ENCODE measurements around the gene SOX6.

The SOX6 gene

GRCh38 chr11:16347928-16348685 is 8.2 kb downstream of the SOX6 start:
- H3K36me3 Mint-ChIP-seq = no peaks in the 10 kb centered on the region
- no peak overlapping the region for H3K4me3 Mint-ChIP-seq
- no peaks in the 10 kb centered on the region for H3K4me1 Mint-ChIP-seq
- no peaks in the 10 kb centered on the region for H3K9me3 Mint-ChIP-seq
- H3K27ac Mint-ChIP-seq = no peak overlapping the region
- H3K27me3 Mint-ChIP-seq = no peaks in the 10 kb centered on the region

DNA sequence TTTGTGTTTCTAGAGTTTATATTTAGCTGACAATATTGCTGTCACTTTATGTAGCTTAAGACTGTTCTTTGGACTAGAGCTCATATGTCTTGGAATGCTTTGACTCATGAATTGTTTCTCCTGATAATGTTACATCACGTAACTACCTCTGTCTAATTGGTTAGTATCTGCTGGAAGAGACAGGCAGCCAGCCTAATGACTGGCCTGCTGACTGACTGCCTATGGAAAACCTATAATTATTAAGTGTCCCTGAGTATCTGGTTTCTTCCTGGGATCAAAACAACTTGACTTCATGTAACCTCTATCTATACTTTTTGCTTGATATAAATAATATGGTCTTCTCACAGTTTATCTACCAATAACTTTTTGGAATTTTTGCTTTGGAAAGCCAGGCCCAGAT is 9.4 kb downstream of the SOX6 start:
- no peaks in the 10 kb centered on the region for H3K9me3 Mint-ChIP-seq
- no peak overlapping the region for H3K27ac Mint-ChIP-seq
- H3K4me1 Mint-ChIP-seq = no peaks in the 10 kb centered on the region
- H3K27me3 Mint-ChIP-seq = no peaks in the 10 kb centered on the region
- no peak overlapping the region for H3K4me3 Mint-ChIP-seq
- no peaks in the 10 kb centered on the region for H3K36me3 Mint-ChIP-seq

- no peaks in the 10 kb centered on the region for H3K36me3 Mint-ChIP-seq
- no peaks in the 10 kb centered on the region for H3K27me3 Mint-ChIP-seq
- no peaks in the 10 kb centered on the region for H3K9me3 Mint-ChIP-seq
- H3K4me1 Mint-ChIP-seq = no peaks in the 10 kb centered on the region
- no peak overlapping the region for H3K27ac Mint-ChIP-seq
- H3K4me3 Mint-ChIP-seq = no peak overlapping the region
These were observed 14.5 kb downstream of the SOX6 start for GRCh38 chr11:16341853-16342252.

DNA sequence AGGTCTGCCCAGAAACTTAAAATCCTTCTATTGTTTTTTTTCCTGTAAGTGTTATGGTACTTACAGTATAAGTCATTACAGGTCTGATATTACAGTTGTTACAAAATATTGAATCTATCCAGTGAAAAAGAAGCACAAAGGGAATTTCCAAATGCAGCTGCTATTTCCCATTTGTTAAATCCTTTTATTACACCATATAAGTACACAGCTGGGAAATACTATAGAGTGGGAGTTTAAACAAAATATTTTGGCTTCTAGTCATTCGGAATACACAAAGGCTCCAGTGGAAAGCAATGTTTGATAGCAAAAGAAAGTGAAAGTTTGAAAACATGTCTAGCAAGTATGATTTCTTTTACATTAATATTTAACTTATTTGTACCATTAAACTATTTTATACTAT is 18.0 kb downstream of the SOX6 start:
- Mint-ChIP-seq H3K4me1 (no peaks in the 10 kb centered on the region), H3K4me3 (no peak overlapping the region), H3K27me3 (no peaks in the 10 kb centered on the region), H3K9me3 (no peaks in the 10 kb centered on the region), H3K36me3 (no peaks in the 10 kb centered on the region), H3K27ac (no peak overlapping the region)

- H3K4me1 Mint-ChIP-seq = no peaks in the 10 kb centered on the region
- H3K36me3 Mint-ChIP-seq = no peaks in the 10 kb centered on the region
- H3K27me3 Mint-ChIP-seq = no peaks in the 10 kb centered on the region
- no peaks in the 10 kb centered on the region for H3K9me3 Mint-ChIP-seq
- H3K4me3 Mint-ChIP-seq = no peak overlapping the region
- no peak overlapping the region for H3K27ac Mint-ChIP-seq
These were observed 18.7 kb downstream of the SOX6 start for GRCh38 chr11:16337421-16338213.

DNA sequence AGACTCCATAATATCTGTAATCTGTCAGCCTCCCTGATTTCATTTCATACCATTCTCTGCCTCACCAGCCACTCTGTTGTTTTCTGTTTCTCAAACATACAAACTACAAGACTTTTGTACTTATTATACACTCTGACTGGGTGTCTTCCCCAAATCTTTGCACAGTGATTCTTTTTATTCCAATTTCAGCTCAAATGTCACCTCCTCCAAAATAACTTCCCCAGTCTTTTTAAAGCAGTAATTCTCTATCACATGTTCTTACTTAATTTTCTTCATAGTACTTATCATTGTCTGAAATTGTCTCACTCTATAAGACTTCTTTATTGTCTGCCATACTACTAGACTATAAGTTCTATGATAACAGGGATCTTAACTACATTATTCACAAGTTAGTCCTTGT is 19.6 kb downstream of the SOX6 start:
- H3K27me3 Mint-ChIP-seq = no peaks in the 10 kb centered on the region
- H3K4me3 Mint-ChIP-seq = no peak overlapping the region
- H3K36me3 Mint-ChIP-seq = no peaks in the 10 kb centered on the region
- no peaks in the 10 kb centered on the region for H3K4me1 Mint-ChIP-seq
- no peak overlapping the region for H3K27ac Mint-ChIP-seq
- no peaks in the 10 kb centered on the region for H3K9me3 Mint-ChIP-seq

- no peaks in the 10 kb centered on the region for H3K4me1 Mint-ChIP-seq
- no peak overlapping the region for H3K4me3 Mint-ChIP-seq
- no peaks in the 10 kb centered on the region for H3K36me3 Mint-ChIP-seq
- H3K27me3 Mint-ChIP-seq = no peaks in the 10 kb centered on the region
- H3K9me3 Mint-ChIP-seq = no peaks in the 10 kb centered on the region
- H3K27ac Mint-ChIP-seq = no peak overlapping the region
These were observed 20.1 kb downstream of the SOX6 start for GRCh38 chr11:16336204-16336603.

DNA sequence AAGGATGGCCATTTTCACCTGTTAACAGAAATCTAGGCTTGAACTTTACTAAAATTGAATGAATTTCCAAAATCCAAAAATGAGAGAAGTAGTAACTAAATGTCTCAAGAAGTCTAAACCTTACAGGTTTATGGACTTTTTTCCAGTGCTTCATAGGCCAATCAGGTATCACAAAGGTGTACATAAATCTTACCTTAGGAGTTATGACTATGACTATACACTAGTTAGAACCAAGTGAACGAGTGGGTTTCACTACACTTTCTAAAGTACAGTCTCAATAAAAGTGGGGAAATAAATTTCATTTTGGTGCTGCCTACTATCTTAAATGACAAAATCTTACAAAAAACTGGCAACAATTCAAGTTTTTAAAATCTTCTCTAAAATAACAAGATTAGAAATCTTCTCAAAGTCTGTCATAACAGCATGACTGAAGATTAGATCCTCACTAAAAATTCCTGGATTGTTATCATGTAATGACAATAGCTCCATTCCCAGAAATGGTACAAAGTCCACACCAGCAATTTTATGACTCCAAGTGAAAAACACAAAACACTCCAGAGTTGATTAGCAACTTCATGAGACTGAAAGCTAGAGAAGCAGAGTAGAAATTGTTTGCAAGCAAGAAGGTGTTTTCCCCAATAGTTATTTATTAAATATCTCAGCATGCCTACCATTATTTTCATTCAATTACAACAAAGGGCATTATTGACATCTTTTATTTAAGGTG is 20.9 kb downstream of the SOX6 start:
- Mint-ChIP-seq H3K9me3 (no peaks in the 10 kb centered on the region), H3K4me1 (no peaks in the 10 kb centered on the region), H3K4me3 (no peak overlapping the region), H3K27me3 (no peaks in the 10 kb centered on the region), H3K36me3 (no peaks in the 10 kb centered on the region), H3K27ac (no peak overlapping the region)

GRCh38 chr11:16326679-16327297 is 29.6 kb downstream of the SOX6 start:
- Mint-ChIP-seq H3K4me1 (no peaks in the 10 kb centered on the region), H3K27me3 (no peaks in the 10 kb centered on the region), H3K4me3 (no peak overlapping the region), H3K9me3 (peaks cover 8% of the 10 kb centered on the region), H3K36me3 (no peaks in the 10 kb centered on the region), H3K27ac (no peak overlapping the region)

DNA sequence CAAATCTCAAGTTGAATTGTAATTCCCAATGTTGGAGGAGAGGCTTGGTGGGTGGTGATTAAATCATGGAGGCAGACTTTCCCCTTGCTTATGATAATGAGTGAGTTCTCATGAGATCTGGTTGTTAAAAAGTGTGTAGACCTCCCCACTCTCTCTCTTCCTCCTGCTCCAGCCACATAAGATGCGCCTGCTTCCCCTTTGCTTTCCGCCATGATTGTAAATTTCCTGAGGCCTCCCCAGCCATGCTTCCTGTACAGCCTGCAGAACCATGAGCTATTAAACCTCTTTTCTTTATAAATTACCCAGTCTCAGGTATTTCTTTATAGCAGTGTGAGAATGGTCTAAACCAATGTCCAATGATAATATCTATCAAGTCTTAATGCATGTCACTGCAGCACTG is 34.2 kb downstream of the SOX6 start:
- no peak overlapping the region for H3K27ac Mint-ChIP-seq
- no peaks in the 10 kb centered on the region for H3K36me3 Mint-ChIP-seq
- peaks cover 13% of the 10 kb centered on the region for H3K9me3 Mint-ChIP-seq

GRCh38 chr11:16321148-16321547 is 35.2 kb downstream of the SOX6 start:
- no peaks in the 10 kb centered on the region for H3K4me1 Mint-ChIP-seq
- H3K27me3 Mint-ChIP-seq = no peaks in the 10 kb centered on the region
- H3K9me3 Mint-ChIP-seq = peaks cover 10% of the 10 kb centered on the region
- H3K4me3 Mint-ChIP-seq = no peak overlapping the region
- H3K36me3 Mint-ChIP-seq = no peaks in the 10 kb centered on the region
- no peak overlapping the region for H3K27ac Mint-ChIP-seq

More for the DNA sequence above, 34.2 kb downstream of the SOX6 start:
- H3K4me3 Mint-ChIP-seq = no peak overlapping the region
- H3K4me1 Mint-ChIP-seq = no peaks in the 10 kb centered on the region
- no peaks in the 10 kb centered on the region for H3K27me3 Mint-ChIP-seq

DNA sequence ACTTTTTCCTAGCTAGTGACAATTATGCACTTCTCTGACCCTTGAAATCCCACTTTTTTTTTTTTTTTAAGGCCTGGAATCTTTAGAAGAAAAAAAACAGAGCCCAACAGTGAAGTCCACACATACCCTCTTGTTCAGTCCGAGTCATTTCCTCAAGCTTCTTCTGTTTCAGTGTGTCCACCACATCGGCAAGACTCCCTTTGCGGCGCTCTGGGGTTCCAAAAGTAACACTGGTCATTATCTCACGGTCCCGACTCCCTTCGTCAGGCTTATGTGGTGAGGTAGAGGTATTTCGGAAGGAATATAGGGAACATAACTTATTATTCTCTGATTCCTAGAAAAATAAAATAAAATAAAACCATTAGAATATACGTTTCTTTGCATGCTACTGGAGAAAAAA is 38.0 kb downstream of the SOX6 start:
- H3K4me3 Mint-ChIP-seq = no peak overlapping the region
- H3K27me3 Mint-ChIP-seq = no peaks in the 10 kb centered on the region
- H3K27ac Mint-ChIP-seq = no peak overlapping the region
- H3K9me3 Mint-ChIP-seq = peaks cover 4% of the 10 kb centered on the region
- H3K4me1 Mint-ChIP-seq = no peaks in the 10 kb centered on the region
- H3K36me3 Mint-ChIP-seq = no peaks in the 10 kb centered on the region

DNA sequence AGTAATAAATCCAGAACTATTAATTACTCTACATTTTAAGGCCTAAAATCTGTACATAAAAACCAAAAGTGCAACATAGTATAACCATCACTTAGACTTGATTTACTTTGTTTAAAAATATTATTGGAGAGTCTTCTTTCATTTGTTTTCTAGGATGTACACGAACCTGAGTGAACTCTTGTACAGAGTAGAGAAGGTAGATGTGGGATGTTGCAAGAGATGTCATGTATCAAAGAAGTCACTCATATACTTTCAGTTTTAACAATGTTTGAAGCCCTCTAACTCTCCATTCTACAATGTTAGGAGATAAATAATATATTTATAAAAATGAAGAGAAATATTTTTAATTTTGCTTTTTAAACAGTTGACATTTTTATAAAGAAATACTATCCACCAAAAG is 38.6 kb downstream of the SOX6 start:
- Mint-ChIP-seq H3K27ac (no peak overlapping the region), H3K4me1 (no peaks in the 10 kb centered on the region), H3K9me3 (peaks cover 4% of the 10 kb centered on the region), H3K36me3 (no peaks in the 10 kb centered on the region), H3K27me3 (no peaks in the 10 kb centered on the region), H3K4me3 (no peak overlapping the region)

- Mint-ChIP-seq H3K4me3 (no peak overlapping the region), H3K9me3 (peaks cover 5% of the 10 kb centered on the region), H3K27me3 (no peaks in the 10 kb centered on the region), H3K36me3 (no peaks in the 10 kb centered on the region), H3K27ac (no peak overlapping the region), H3K4me1 (no peaks in the 10 kb centered on the region)
These were observed 42.5 kb downstream of the SOX6 start for GRCh38 chr11:16313846-16314245.

DNA sequence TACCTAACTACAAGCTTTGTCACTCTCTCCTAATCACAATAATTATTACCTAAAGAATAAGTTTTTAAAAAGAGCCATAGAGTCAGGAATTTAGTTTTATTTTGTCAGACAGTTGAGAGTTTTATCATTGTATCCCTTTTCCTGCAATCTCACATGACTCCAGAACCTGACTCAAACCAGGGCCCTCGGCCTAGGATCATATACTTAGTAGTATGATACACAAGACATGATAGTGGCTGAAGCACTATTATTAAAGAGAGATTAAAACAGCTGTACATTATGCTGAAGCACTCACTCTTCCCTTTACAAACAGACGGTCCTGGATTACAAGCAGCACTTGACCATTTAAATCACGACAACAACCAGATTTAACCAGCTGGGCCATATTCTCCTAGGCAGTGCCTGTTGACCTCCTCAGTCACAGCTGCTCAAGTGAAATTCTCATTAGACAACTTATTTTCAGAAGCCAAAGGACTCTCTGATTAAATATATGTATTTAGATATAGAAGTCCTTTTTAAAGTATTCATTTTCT is 44.0 kb downstream of the SOX6 start:
- Mint-ChIP-seq H3K9me3 (peaks cover 5% of the 10 kb centered on the region), H3K27ac (no peak overlapping the region), H3K27me3 (no peaks in the 10 kb centered on the region), H3K36me3 (no peaks in the 10 kb centered on the region), H3K4me3 (no peak overlapping the region), H3K4me1 (no peaks in the 10 kb centered on the region)
